ENCODE measurements around the gene PSMD11.

- TF ChIP-seq, protein P1, sequence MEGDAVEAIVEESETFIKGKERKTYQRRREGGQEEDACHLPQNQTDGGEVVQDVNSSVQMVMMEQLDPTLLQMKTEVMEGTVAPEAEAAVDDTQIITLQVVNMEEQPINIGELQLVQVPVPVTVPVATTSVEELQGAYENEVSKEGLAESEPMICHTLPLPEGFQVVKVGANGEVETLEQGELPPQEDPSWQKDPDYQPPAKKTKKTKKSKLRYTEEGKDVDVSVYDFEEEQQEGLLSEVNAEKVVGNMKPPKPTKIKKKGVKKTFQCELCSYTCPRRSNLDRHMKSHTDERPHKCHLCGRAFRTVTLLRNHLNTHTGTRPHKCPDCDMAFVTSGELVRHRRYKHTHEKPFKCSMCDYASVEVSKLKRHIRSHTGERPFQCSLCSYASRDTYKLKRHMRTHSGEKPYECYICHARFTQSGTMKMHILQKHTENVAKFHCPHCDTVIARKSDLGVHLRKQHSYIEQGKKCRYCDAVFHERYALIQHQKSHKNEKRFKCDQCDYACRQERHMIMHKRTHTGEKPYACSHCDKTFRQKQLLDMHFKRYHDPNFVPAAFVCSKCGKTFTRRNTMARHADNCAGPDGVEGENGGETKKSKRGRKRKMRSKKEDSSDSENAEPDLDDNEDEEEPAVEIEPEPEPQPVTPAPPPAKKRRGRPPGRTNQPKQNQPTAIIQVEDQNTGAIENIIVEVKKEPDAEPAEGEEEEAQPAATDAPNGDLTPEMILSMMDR (conservative IDR thresholded peaks at IDR 0.05 in 1 of 2, IDR thresholded peaks at IDR 0.05 in 1 of 2; ENCODE audit: extremely low read depth in 1 of 2, insufficient read depth in 1 of 2, low read depth in 1 of 2, low read length in 2 of 2): no peak
- TF ChIP-seq EZH2 (IDR thresholded peaks at IDR 0.05; ENCODE audit: borderline replicate concordance, low read length): no peak
Observed at GRCh38 chr17:32523827-32524552, 79.7 kb downstream of the PSMD11 start.
